ENCODE measurements around the gene CDYL2. TPM values are rescaled to one million over a fixed set of nuclear protein-coding genes. Genes with fewer than 3 reads are reported as not detected.

Gene CDYL2
- total and polyA plus RNA-seq, 2 experiments from 2014 or later: 7.4 to 12.2 TPM

DNA sequence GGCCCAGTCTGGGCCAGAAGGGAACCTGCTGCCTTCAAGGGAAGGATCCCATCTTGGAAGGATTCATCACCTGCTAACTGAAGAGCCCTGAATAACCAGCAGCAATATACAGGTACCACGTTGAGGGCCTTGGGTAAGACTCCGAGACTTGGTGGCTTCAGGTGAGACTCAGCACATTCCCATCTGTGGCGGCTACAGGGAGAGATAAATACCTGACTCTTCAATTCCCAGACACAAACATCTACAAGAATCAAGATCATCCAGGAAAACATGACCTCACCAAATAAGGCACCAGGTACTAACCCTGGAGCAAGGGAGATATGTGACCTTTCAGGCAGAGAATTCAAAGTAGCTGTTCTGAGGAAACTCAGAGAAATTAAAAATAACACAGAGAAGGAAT, 164.1 kb downstream of the CDYL2 start:
- Histone ChIP-seq H3K9me2 (replicated peaks; ENCODE audit: insufficient read depth) (no peaks in the 10 kb centered on the region), H4K20me1 (ENCODE audit: insufficient read depth, poor library complexity, severe bottlenecking) (no peaks in the 10 kb centered on the region), H3K4me2 (no peak overlapping the region), H3K36me3 (replicated peaks; ENCODE audit: insufficient read depth, low read depth) (no peaks in the 10 kb centered on the region), H3K27ac (no peak overlapping the region), H3K79me2 (no peaks in the 10 kb centered on the region), H3K4me1 (ENCODE audit: insufficient read depth) (no peaks in the 10 kb centered on the region), H3K9me3 (ENCODE audit: low read depth) (no peaks in the 10 kb centered on the region), H3K4me3 (no peak overlapping the region), H3K27me3 (no peaks in the 10 kb centered on the region), H2AFZ (no peak overlapping the region)
- 87% methylated on average over 3 of the region's 3 CpGs for WGBS (ENCODE audit: low lambda C conversion rate, missing lambda C conversion rate)
- no peak for TF ChIP-seq EZH2 (IDR thresholded peaks at IDR 0.05; ENCODE audit: borderline replicate concordance)
- TF ChIP-seq EZH2phosphoT487 (IDR thresholded peaks at IDR 0.05; ENCODE audit: low read depth, severe bottlenecking, unreplicated experiment): no peak
- TF ChIP-seq, protein P1, sequence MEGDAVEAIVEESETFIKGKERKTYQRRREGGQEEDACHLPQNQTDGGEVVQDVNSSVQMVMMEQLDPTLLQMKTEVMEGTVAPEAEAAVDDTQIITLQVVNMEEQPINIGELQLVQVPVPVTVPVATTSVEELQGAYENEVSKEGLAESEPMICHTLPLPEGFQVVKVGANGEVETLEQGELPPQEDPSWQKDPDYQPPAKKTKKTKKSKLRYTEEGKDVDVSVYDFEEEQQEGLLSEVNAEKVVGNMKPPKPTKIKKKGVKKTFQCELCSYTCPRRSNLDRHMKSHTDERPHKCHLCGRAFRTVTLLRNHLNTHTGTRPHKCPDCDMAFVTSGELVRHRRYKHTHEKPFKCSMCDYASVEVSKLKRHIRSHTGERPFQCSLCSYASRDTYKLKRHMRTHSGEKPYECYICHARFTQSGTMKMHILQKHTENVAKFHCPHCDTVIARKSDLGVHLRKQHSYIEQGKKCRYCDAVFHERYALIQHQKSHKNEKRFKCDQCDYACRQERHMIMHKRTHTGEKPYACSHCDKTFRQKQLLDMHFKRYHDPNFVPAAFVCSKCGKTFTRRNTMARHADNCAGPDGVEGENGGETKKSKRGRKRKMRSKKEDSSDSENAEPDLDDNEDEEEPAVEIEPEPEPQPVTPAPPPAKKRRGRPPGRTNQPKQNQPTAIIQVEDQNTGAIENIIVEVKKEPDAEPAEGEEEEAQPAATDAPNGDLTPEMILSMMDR (IDR thresholded peaks at IDR 0.05; ENCODE audit: poor library complexity): no peak
- DNase-seq (ENCODE audit: low spot score): no peak

DNA sequence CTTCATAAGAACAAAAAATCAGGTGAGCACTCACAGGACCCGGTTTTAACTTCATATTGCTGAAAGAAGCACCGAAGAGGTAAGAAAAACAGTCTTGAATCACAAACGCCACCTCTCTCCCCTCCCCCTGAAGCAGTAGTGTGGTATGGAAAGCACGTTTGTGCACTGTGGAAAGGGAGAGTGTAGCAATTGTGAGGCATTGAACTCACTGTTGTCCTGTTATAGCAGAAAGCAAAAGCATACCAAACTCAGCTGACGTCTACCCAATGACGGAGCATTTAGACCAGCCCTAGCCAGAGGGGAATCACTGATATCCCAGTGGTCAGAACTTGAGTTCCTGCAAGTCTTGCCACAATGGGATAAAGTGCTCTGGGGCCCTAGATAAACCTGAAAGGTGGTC, 164.8 kb downstream of the CDYL2 start:
- Histone ChIP-seq H3K27ac (no peak overlapping the region), H3K27me3 (no peaks in the 10 kb centered on the region), H3K79me2 (no peaks in the 10 kb centered on the region), H3K4me2 (no peak overlapping the region), H3K4me1 (ENCODE audit: insufficient read depth) (no peaks in the 10 kb centered on the region), H4K20me1 (ENCODE audit: insufficient read depth, poor library complexity, severe bottlenecking) (no peaks in the 10 kb centered on the region), H3K9me2 (replicated peaks; ENCODE audit: insufficient read depth) (no peaks in the 10 kb centered on the region), H2AFZ (no peak overlapping the region), H3K36me3 (replicated peaks; ENCODE audit: insufficient read depth, low read depth) (no peaks in the 10 kb centered on the region), H3K9me3 (ENCODE audit: low read depth) (no peaks in the 10 kb centered on the region), H3K4me3 (no peak overlapping the region)
- DNase-seq (ENCODE audit: low spot score): no peak
- 83% methylated on average over 6 of the region's 6 CpGs for WGBS (ENCODE audit: low lambda C conversion rate, missing lambda C conversion rate)
- TF ChIP-seq, protein P1 (IDR thresholded peaks at IDR 0.05; ENCODE audit: poor library complexity): no peak
- TF ChIP-seq EZH2 (IDR thresholded peaks at IDR 0.05; ENCODE audit: borderline replicate concordance): no peak
- no peak for TF ChIP-seq EZH2phosphoT487 (IDR thresholded peaks at IDR 0.05; ENCODE audit: low read depth, severe bottlenecking, unreplicated experiment)

DNA sequence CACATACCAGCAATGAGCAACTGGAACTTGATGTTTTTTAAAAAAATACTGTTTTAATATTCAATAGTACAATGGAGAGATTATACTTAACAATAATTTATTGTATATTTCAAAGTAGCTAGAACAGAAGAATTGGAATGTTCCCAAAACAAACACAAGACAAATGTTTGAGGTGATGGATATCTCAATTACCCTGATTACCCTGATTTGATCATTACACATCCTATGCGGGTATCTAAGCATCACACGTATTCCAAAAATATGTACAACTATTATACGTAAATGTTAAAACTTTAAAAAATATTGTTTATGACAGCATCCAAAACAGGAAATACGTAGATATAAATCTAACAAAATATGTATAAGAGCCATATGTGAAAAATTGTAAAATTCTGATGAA, 166.8 kb downstream of the CDYL2 start:
- no peaks in the 10 kb centered on the region for H3K27me3 ChIP-seq
- no peaks in the 10 kb centered on the region for H3K9me3 ChIP-seq (ENCODE audit: low read depth)
- TF ChIP-seq EZH2phosphoT487 (IDR thresholded peaks at IDR 0.05; ENCODE audit: low read depth, severe bottlenecking, unreplicated experiment) (no peak), EZH2 (IDR thresholded peaks at IDR 0.05; ENCODE audit: borderline replicate concordance) (no peak)
- TF ChIP-seq, protein P1 (IDR thresholded peaks at IDR 0.05; ENCODE audit: poor library complexity): no peak
- H3K79me2 ChIP-seq: no peaks in the 10 kb centered on the region
- no peak for DNase-seq (ENCODE audit: low spot score)
- H3K27ac ChIP-seq: no peak overlapping the region
- H3K4me2 ChIP-seq: no peak overlapping the region
- no peak overlapping the region for H2AFZ ChIP-seq
- no peaks in the 10 kb centered on the region for H4K20me1 ChIP-seq (ENCODE audit: insufficient read depth, poor library complexity, severe bottlenecking)
- no peaks in the 10 kb centered on the region for H3K4me1 ChIP-seq (ENCODE audit: insufficient read depth)
- 94% methylated on average over 4 of the region's 4 CpGs for WGBS (ENCODE audit: low lambda C conversion rate, missing lambda C conversion rate)
- H3K4me3 ChIP-seq: no peak overlapping the region
- H3K9me2 ChIP-seq (replicated peaks; ENCODE audit: insufficient read depth): no peaks in the 10 kb centered on the region
- no peaks in the 10 kb centered on the region for H3K36me3 ChIP-seq (replicated peaks; ENCODE audit: insufficient read depth, low read depth)

DNA sequence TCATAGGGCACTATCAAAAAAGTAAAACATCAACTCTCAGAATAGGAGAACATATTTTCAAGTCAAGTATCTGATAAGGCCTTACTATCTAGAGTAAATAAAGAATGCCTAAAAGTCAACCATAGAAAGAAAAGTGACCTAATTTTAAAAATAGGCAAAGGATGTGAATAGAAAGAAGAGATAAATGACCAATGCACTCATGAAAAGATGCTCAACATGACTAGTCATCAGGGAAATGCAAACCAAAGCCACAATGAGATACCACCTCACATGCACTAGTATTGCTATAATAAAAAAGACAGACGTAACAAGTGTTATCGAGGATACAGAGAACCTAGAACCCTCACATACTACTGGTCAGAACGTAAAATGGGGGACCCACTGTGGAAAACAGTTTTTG, 172.8 kb downstream of the CDYL2 start:
- no peaks in the 10 kb centered on the region for H3K9me2 ChIP-seq (replicated peaks; ENCODE audit: insufficient read depth)
- no peak overlapping the region for H3K27ac ChIP-seq
- 97% methylated on average over 3 of the region's 3 CpGs for WGBS (ENCODE audit: low lambda C conversion rate, missing lambda C conversion rate)
- TF ChIP-seq EZH2 (IDR thresholded peaks at IDR 0.05; ENCODE audit: borderline replicate concordance): no peak
- no peak for TF ChIP-seq EZH2phosphoT487 (IDR thresholded peaks at IDR 0.05; ENCODE audit: low read depth, severe bottlenecking, unreplicated experiment)
- TF ChIP-seq, protein P1 (IDR thresholded peaks at IDR 0.05; ENCODE audit: poor library complexity): no peak
- no peak overlapping the region for H3K4me2 ChIP-seq
- no peaks in the 10 kb centered on the region for H3K27me3 ChIP-seq
- H4K20me1 ChIP-seq (ENCODE audit: insufficient read depth, poor library complexity, severe bottlenecking): no peaks in the 10 kb centered on the region
- H2AFZ ChIP-seq: no peak overlapping the region
- no peaks in the 10 kb centered on the region for H3K4me1 ChIP-seq (ENCODE audit: insufficient read depth)
- DNase-seq (ENCODE audit: low spot score): no peak
- no peak overlapping the region for H3K4me3 ChIP-seq
- no peaks in the 10 kb centered on the region for H3K36me3 ChIP-seq (replicated peaks; ENCODE audit: insufficient read depth, low read depth)
- no peaks in the 10 kb centered on the region for H3K79me2 ChIP-seq
- H3K9me3 ChIP-seq (ENCODE audit: low read depth): no peaks in the 10 kb centered on the region

Measured in hepatocyte (in vitro differentiated cells).